OCI-LY3 (cell line): ENCODE measurements around the gene MCF2L2.

Experiments used
- H2AFZ ChIP-seq: fragments of 200-600, 300-600 bp; shearing (Covaris generic); 2 replicates; pipeline ENCODE4 v1.6.0; 2014; ENCODE audit warnings: antibody characterized with exemption, low read depth, low read length
- H3K27ac ChIP-seq: fragments of 200-600, 300-600 bp; sonication (generic); 2 replicates; pipeline ENCODE4 v1.5.1; 2014; ENCODE audit warnings: mild to moderate bottlenecking, low read length, moderate library complexity, mixed read lengths
- H3K27me3 ChIP-seq: fragments of 200-600, 300-600 bp; sonication (generic); 2 replicates; pipeline ENCODE4 v1.6.1; 2014; ENCODE audit warnings: low read depth, low read length, mixed read lengths
- H3K36me3 ChIP-seq: fragments of 200-600, 300-600 bp; sonication (generic); replicated peaks from 2 replicates; pipeline ENCODE3; 2014; ENCODE audit warnings: low read depth, low read length, mixed read lengths
- H3K4me1 ChIP-seq: fragments of 300-600, 200-600 bp; sonication (generic); 2 replicates; pipeline ENCODE4 v1.6.1; 2014; ENCODE audit warnings: low read length, mixed read lengths
- H3K4me2 ChIP-seq: fragments of 200-600, 300-600 bp; sonication (generic); 2 replicates; pipeline ENCODE4 v1.6.1; 2014; ENCODE audit warnings: low read length, mixed read lengths
- H3K4me3 ChIP-seq: fragments of 300-600, 200-600 bp; sonication (generic); 2 replicates; pipeline ENCODE4 v1.5.1; 2014; ENCODE audit warnings: antibody characterized with exemption, mild to moderate bottlenecking, low read length, moderate library complexity
- H3K79me2 ChIP-seq: fragments of 300-600, 200-600 bp; shearing (Covaris generic); 2 replicates; pipeline ENCODE4 v1.6.1; 2014; ENCODE audit warnings: mild to moderate bottlenecking, low read length, mixed read lengths
- H3K9ac ChIP-seq: fragments of 300-600, 200-600 bp; shearing (Covaris generic); 2 replicates; pipeline ENCODE4 v1.6.0; 2014; ENCODE audit warnings: mild to moderate bottlenecking, low read length, moderate library complexity
- H3K9me3 ChIP-seq: fragments of 200-600, 300-600 bp; shearing (Covaris generic); 2 replicates; pipeline ENCODE4 v1.6.1; 2014; ENCODE audit warnings: low read length, mixed read lengths; ENCODE audit not compliant: insufficient read depth
- H4K20me1 ChIP-seq: fragments of 200-600, 300-600 bp; sonication (generic); 2 replicates; pipeline ENCODE4 v1.6.1; 2016; ENCODE audit warnings: low read length, mixed read lengths; ENCODE audit not compliant: insufficient read depth
- CTCF ChIP-seq: fragments of 200-600, 300-600 bp; sonication (generic); IDR thresholded peaks from 2 replicates; pipeline ENCODE4 v1.5.1; 2014; ENCODE audit warnings: antibody characterized with exemption, low read length, low read depth
- EZH2phosphoT487 ChIP-seq: fragments of 200-600 bp; shearing (Covaris generic); IDR thresholded peaks from 2 replicates; pipeline ENCODE4 v1.6.1; 2018; ENCODE audit warnings: antibody characterized with exemption, mixed run types, low read depth

Gene MCF2L2

DNA sequence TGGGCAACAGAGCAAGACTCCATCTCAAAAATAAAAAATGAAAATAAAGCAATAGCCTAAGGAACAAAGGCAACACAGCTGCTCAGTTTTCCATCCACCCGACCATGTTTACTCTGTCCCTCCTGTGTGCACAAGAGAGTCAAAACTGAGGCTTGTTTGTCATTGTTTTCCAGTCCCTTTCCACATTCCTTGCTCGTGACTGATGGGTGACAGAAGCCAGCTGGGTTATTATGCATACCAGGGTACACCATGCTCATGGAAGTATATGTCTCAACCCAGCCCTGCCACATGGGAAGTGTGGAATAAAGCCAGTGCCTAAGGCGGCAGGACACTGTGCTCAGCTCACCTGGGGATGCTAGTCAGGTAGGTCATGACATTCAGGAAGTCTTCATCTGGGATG is 49.5 kb downstream of the MCF2L2 start:
- H3K27me3 ChIP-seq: peaks cover 29% of the 10 kb centered on the region
- peaks cover 45% of the 10 kb centered on the region for H3K4me1 ChIP-seq
- H3K9me3 ChIP-seq: no peaks in the 10 kb centered on the region
- H3K4me3 ChIP-seq: no peak overlapping the region
- H3K79me2 ChIP-seq: no peaks in the 10 kb centered on the region
- TF ChIP-seq EZH2phosphoT487 (no peak), CTCF (no peak)
- H3K4me2 ChIP-seq: no peak overlapping the region
- H3K9ac ChIP-seq: no peak overlapping the region
- no peaks in the 10 kb centered on the region for H4K20me1 ChIP-seq
- H3K36me3 ChIP-seq: no peaks in the 10 kb centered on the region
- H3K27ac ChIP-seq: no peak overlapping the region
- no peak overlapping the region for H2AFZ ChIP-seq

- H3K9ac ChIP-seq: no peak overlapping the region
Measured at GRCh38 chr3:183378545-183378944, 49.9 kb downstream of the MCF2L2 start.

GRCh38 chr3:183378008-183378407 is 50.4 kb downstream of the MCF2L2 start:
- H3K27me3 ChIP-seq: peaks cover 35% of the 10 kb centered on the region
- H3K27ac ChIP-seq: no peak overlapping the region
- TF ChIP-seq EZH2phosphoT487 (no peak), CTCF (no peak)
- H3K4me2 ChIP-seq: no peak overlapping the region
- no peaks in the 10 kb centered on the region for H3K36me3 ChIP-seq
- H3K9ac ChIP-seq: no peak overlapping the region
- H3K4me1 ChIP-seq: peaks cover 45% of the 10 kb centered on the region
- no peaks in the 10 kb centered on the region for H3K9me3 ChIP-seq
- no peaks in the 10 kb centered on the region for H3K79me2 ChIP-seq
- H3K4me3 ChIP-seq: no peak overlapping the region
- H2AFZ ChIP-seq: no peak overlapping the region
- no peaks in the 10 kb centered on the region for H4K20me1 ChIP-seq

More at GRCh38 chr3:183378545-183378944, 49.9 kb downstream of the MCF2L2 start:
- no peak overlapping the region for H2AFZ ChIP-seq
- peaks cover 45% of the 10 kb centered on the region for H3K4me1 ChIP-seq
- H3K27ac ChIP-seq: no peak overlapping the region
- H3K4me3 ChIP-seq: no peak overlapping the region
- TF ChIP-seq CTCF (no peak), EZH2phosphoT487 (no peak)
- peaks cover 33% of the 10 kb centered on the region for H3K27me3 ChIP-seq
- H3K4me2 ChIP-seq: no peak overlapping the region
- H3K9me3 ChIP-seq: no peaks in the 10 kb centered on the region
- no peaks in the 10 kb centered on the region for H3K79me2 ChIP-seq
- no peaks in the 10 kb centered on the region for H3K36me3 ChIP-seq
- no peaks in the 10 kb centered on the region for H4K20me1 ChIP-seq

GRCh38 chr3:183377307-183377959 is 51.0 kb downstream of the MCF2L2 start:
- Histone ChIP-seq H3K27ac (no peak overlapping the region), H2AFZ (no peak overlapping the region), H3K4me2 (peak overlapping the region; percentile 32; the same call in 1 of the 2 replicates)

More at GRCh38 chr3:183377307-183377959, 51.0 kb downstream of the MCF2L2 start:
- Histone ChIP-seq H3K36me3 (no peaks in the 10 kb centered on the region), H3K9me3 (no peaks in the 10 kb centered on the region), H3K27me3 (peaks cover 39% of the 10 kb centered on the region), H3K9ac (no peak overlapping the region), H3K79me2 (no peaks in the 10 kb centered on the region), H3K4me1 (peaks cover 45% of the 10 kb centered on the region), H4K20me1 (no peaks in the 10 kb centered on the region), H3K4me3 (no peak overlapping the region)
- TF ChIP-seq CTCF: no peak
- no peak for TF ChIP-seq EZH2phosphoT487
